K562 (cell line): Measurements from ENCODE around the gene CD164. TPM values are rescaled to one million over a fixed set of nuclear protein-coding genes. Genes with fewer than 3 reads are reported as not detected.

ENCODE experiments used
- CTBP1 ChIP-seq: fragments of 450-650 bp; IDR thresholded peaks from 2 replicates; pipeline ENCODE4 v1.6.1; 2016; ENCODE audit warnings: borderline replicate concordance
- DMBX1 ChIP-seq: fragments of 250-450 bp; sonication (Bioruptor Pico); IDR thresholded peaks from 2 replicates; pipeline ENCODE4 v1.8.0; 2022; ENCODE audit warnings: inconsistent platforms, mild to moderate bottlenecking, moderate library complexity, borderline replicate concordance
- FOXA3 ChIP-seq, 2 experiments: fragments of 450-650 bp in 1 of 2; sonication (generic) in 1 of 2; formaldehyde crosslinking; IDR thresholded peaks in 1 of 2; conservative IDR thresholded peaks in 1 of 2; 2 replicates each; pipeline versions ENCODE4 v1.4.0 to v1.8.0; 2020 to 2022; ENCODE audit warnings: mild to moderate bottlenecking in 2 of 2, missing genetic modification reagents in 1 of 2
- GATA2 ChIP-seq: sonication (generic); formaldehyde crosslinking; IDR thresholded peaks from 2 replicates; pipeline ENCODE4 v1.4.0; 2020; ENCODE audit warnings: mild to moderate bottlenecking, missing genetic modification reagents
- KAT2B ChIP-seq: IDR thresholded peaks from one replicate; pipeline ENCODE4 v1.6.1; 2012; ENCODE audit warnings: low read depth, mild to moderate bottlenecking, control low read depth, inconsistent platforms, low read length, moderate library complexity
- MTA3 ChIP-seq: fragments of 450-650 bp; formaldehyde crosslinking; IDR thresholded peaks from 2 replicates; pipeline ENCODE4 v1.6.1; 2017; ENCODE audit warnings: mild to moderate bottlenecking, borderline replicate concordance
- NCOA1 ChIP-seq: fragments of 450-650 bp; IDR thresholded peaks from 2 replicates; pipeline ENCODE4 v1.6.1; 2016; ENCODE audit warnings: low read depth
- NFRKB ChIP-seq: fragments of 450-650 bp; IDR thresholded peaks from 2 replicates; pipeline ENCODE4 v1.6.1; 2016; ENCODE audit warnings: low read depth
- PML ChIP-seq: IDR thresholded peaks from 2 replicates; pipeline ENCODE4 v1.6.1; 2012; ENCODE audit warnings: low read length, inconsistent platforms
- SIN3A ChIP-seq, 2 experiments: fragments of 150-350 bp in 1 of 2; IDR thresholded peaks; 2 replicates each; pipeline ENCODE4 v1.6.1; 2011 to 2016; ENCODE audit warnings: borderline replicate concordance in 2 of 2, low read depth in 2 of 2, low read length in 2 of 2, mild to moderate bottlenecking in 2 of 2, moderate library complexity in 2 of 2; ENCODE audit not compliant: control insufficient read depth in 1 of 2
- STAT5A ChIP-seq: IDR thresholded peaks from 2 replicates; pipeline ENCODE4 v1.6.1; 2012; ENCODE audit warnings: low read length, inconsistent platforms, borderline replicate concordance
- TRIM24 ChIP-seq, 2 experiments: fragments of 450-650 bp; IDR thresholded peaks; 2 replicates each; pipeline ENCODE4 v1.6.1; 2016
- ZEB2 ChIP-seq: fragments of 450-650 bp; IDR thresholded peaks from 2 replicates; pipeline ENCODE4 v1.6.1; 2016
- ZNF263 ChIP-seq: sonication (generic); formaldehyde crosslinking; IDR thresholded peaks from 2 replicates; pipeline ENCODE4 v1.8.0; 2022; ENCODE audit warnings: mild to moderate bottlenecking, missing genetic modification reagents, borderline replicate concordance
- ZNF699 ChIP-seq: fragments of 250-450 bp; sonication (Bioruptor Pico); IDR thresholded peaks from 2 replicates; pipeline ENCODE4 v1.8.0; 2021; ENCODE audit warnings: mild to moderate bottlenecking, moderate library complexity; ENCODE audit not compliant: insufficient replicate concordance
- polyA plus RNA-seq, 8 experiments: library from polyadenylated mRNA; depleted of rRNA in 4 of 8; stranded (reverse) in 5 of 8; unstranded in 3 of 8; fragments of >200 nt; fragmentation: Nextera tagmentation in 2 of 8; fragmentation: Illumina TruSeq in 1 of 8; extraction: Ambion mirVana in 2 of 8; extraction: Trizol in 1 of 8; gene quantifications; 2 replicates each; pipeline versions ENCODE4 v1.2.1 to v1.2.3, GENCODE V29; 2011 to 2014; ENCODE audit warnings: inconsistent platforms in 1 of 8, missing spikeins in 1 of 8
- total RNA-seq, 7 experiments: library from RNA; depleted of rRNA in 6 of 7; stranded (reverse); fragments of >200 nt in 6 of 7; fragmentation: Illumina TruSeq in 2 of 7; extraction: Trizol in 2 of 7; gene quantifications; 2 replicates each; pipeline versions ENCODE4 v1.2.1 to v1.2.3, GENCODE V29; 2011 to 2021; ENCODE audit warnings: low replicate concordance in 1 of 7
- TF ChIP-seq, protein P1 (sequence below), 2 experiments: fragments of 450-650 bp; IDR thresholded peaks; 2 replicates each; pipeline ENCODE4 v1.6.1; 2018; ENCODE audit warnings: mild to moderate bottlenecking in 2 of 2, low read depth in 1 of 2; ENCODE audit not compliant: partially characterized antibody in 2 of 2
- TF ChIP-seq, protein P2 (sequence below), 2 experiments: fragments of 450-650 bp; conservative IDR thresholded peaks; 2 replicates each; pipeline ENCODE4 v1.6.1; 2017; ENCODE audit warnings: mild to moderate bottlenecking in 2 of 2, moderate library complexity in 2 of 2
- TF ChIP-seq, protein P3 (sequence below): fragments of 450-650 bp; IDR thresholded peaks from 2 replicates; pipeline ENCODE4 v1.6.1; 2018; ENCODE audit not compliant: partially characterized antibody

CD164 gene
- total and polyA plus RNA-seq, 9 of the 15 experiments (the other 6 are each of a cell fraction or from before 2014, with no cell fraction given): 79.5 to 317 (median 165) TPM

DNA sequence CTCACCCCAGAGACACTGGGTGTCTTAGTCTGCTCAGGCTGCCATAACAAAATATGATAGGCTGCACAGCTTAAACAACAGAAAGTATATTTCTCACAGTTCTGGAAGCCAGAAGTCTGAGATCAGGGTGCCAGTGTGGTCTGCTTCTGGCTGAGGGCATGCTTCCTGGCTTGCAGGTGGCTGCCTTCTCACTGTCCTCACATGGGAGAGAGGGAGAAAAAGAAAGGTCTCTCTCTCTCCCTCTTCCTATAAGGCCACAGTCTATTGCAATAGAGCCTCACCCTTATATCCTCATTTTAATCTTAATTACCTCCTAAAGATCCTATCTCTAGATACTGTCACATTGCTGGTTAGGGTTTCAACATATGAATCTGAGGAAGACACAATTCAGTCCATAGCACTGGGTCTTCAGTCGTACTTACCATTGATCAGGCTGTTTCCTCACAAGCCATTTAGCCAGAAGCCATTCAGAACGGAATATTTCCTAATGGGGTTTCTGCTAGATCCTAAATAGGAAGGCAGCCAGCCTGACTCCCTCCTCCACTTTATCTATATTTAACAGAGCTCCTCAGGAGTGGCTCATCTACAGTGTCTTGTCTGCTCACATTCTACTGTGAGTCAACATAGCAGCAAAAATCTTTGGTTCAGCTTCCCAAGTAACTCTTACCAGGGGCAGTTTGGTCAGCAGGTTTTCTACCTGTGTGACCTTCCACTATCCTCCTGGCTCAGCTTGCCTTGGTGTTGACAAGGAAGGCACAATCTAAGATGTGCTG, 42.2 kb downstream of the CD164 start (continued):
- TF ChIP-seq, protein P1, sequence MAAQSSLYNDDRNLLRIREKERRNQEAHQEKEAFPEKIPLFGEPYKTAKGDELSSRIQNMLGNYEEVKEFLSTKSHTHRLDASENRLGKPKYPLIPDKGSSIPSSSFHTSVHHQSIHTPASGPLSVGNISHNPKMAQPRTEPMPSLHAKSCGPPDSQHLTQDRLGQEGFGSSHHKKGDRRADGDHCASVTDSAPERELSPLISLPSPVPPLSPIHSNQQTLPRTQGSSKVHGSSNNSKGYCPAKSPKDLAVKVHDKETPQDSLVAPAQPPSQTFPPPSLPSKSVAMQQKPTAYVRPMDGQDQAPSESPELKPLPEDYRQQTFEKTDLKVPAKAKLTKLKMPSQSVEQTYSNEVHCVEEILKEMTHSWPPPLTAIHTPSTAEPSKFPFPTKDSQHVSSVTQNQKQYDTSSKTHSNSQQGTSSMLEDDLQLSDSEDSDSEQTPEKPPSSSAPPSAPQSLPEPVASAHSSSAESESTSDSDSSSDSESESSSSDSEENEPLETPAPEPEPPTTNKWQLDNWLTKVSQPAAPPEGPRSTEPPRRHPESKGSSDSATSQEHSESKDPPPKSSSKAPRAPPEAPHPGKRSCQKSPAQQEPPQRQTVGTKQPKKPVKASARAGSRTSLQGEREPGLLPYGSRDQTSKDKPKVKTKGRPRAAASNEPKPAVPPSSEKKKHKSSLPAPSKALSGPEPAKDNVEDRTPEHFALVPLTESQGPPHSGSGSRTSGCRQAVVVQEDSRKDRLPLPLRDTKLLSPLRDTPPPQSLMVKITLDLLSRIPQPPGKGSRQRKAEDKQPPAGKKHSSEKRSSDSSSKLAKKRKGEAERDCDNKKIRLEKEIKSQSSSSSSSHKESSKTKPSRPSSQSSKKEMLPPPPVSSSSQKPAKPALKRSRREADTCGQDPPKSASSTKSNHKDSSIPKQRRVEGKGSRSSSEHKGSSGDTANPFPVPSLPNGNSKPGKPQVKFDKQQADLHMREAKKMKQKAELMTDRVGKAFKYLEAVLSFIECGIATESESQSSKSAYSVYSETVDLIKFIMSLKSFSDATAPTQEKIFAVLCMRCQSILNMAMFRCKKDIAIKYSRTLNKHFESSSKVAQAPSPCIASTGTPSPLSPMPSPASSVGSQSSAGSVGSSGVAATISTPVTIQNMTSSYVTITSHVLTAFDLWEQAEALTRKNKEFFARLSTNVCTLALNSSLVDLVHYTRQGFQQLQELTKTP (IDR thresholded peaks at IDR 0.05; ENCODE audit: low read depth in 1 of 2, partially characterized antibody in 2 of 2): peak in 1 of 2 experiments; percentile 24
- TF ChIP-seq DMBX1 (CRISPR knock-in tag) (0 out of 2 replicates have a peak, but pooled peaks have one; percentile 28), STAT5A (no peak), TRIM24 (IDR thresholded peaks at IDR 0.05) (0 out of 4 replicates have a peak, but pooled peaks of 1 of the 2 experiments have one; percentile 13), PML (0 out of 2 replicates have a peak, but pooled peaks have one; percentile 46), MTA3 (0 out of 2 replicates have a peak, but pooled peaks have one; percentile 3), KAT2B (no peak), FOXA3 (CRISPR knock-in tag; conservative IDR thresholded peaks at IDR 0.05 in 1 of 2, IDR thresholded peaks at IDR 0.05 in 1 of 2) (peak in 1 of 2 experiments; percentile 37; a peak in 1 of 4 replicates), SIN3A (IDR thresholded peaks at IDR 0.05; ENCODE audit: borderline replicate concordance in 2 of 2, control insufficient read depth in 1 of 2, low read depth in 2 of 2, low read length in 2 of 2) (no peak), ZNF699 (CRISPR knock-in tag) (no peak), NCOA1 (no peak), ZEB2 (peak; percentile 83), NFRKB (no peak), CTBP1 (peak; percentile 76), ZNF263 (CRISPR knock-in tag) (peak; percentile 35; the same call in 1 of the 2 replicates), GATA2 (CRISPR knock-in tag) (peak; percentile 54; the same call in 1 of the 2 replicates)
- TF ChIP-seq, protein P2, sequence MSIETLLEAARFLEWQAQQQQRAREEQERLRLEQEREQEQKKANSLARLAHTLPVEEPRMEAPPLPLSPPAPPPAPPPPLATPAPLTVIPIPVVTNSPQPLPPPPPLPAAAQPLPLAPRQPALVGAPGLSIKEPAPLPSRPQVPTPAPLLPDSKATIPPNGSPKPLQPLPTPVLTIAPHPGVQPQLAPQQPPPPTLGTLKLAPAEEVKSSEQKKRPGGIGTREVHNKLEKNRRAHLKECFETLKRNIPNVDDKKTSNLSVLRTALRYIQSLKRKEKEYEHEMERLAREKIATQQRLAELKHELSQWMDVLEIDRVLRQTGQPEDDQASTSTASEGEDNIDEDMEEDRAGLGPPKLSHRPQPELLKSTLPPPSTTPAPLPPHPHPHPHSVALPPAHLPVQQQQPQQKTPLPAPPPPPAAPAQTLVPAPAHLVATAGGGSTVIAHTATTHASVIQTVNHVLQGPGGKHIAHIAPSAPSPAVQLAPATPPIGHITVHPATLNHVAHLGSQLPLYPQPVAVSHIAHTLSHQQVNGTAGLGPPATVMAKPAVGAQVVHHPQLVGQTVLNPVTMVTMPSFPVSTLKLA (conservative IDR thresholded peaks at IDR 0.05): peak in 1 of 2 experiments; percentile 37; a peak in 1 of 4 replicates
- TF ChIP-seq, protein P3, sequence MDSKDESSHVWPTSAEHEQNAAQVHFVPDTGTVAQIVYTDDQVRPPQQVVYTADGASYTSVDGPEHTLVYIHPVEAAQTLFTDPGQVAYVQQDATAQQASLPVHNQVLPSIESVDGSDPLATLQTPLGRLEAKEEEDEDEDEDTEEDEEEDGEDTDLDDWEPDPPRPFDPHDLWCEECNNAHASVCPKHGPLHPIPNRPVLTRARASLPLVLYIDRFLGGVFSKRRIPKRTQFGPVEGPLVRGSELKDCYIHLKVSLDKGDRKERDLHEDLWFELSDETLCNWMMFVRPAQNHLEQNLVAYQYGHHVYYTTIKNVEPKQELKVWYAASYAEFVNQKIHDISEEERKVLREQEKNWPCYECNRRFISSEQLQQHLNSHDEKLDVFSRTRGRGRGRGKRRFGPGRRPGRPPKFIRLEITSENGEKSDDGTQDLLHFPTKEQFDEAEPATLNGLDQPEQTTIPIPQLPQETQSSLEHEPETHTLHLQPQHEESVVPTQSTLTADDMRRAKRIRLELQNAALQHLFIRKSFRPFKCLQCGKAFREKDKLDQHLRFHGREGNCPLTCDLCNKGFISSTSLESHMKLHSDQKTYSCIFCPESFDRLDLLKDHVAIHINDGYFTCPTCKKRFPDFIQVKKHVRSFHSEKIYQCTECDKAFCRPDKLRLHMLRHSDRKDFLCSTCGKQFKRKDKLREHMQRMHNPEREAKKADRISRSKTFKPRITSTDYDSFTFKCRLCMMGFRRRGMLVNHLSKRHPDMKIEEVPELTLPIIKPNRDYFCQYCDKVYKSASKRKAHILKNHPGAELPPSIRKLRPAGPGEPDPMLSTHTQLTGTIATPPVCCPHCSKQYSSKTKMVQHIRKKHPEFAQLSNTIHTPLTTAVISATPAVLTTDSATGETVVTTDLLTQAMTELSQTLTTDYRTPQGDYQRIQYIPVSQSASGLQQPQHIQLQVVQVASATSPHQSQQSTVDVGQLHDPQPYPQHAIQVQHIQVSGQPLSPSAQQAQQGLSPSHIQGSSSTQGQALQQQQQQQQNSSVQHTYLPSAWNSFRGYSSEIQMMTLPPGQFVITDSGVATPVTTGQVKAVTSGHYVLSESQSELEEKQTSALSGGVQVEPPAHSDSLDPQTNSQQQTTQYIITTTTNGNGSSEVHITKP: peak; percentile 4
